ENCODE measurements around the gene SLC25A14.
"Not testable (repeated sequence)": the region's sequence is repeated elsewhere in the genome, so short reads cannot be mapped to it uniquely, and the experiment has no call there.

The SLC25A14 gene

GRCh38 chrX:130340271-130340670, 552 bp downstream of the SLC25A14 start:
- peak overlapping the region; percentile 59 for H3K27ac ChIP-seq
- no peak for TF ChIP-seq CTCF (conservative IDR thresholded peaks at IDR 0.05)

GRCh38 chrX:130343411-130343810, 3.7 kb downstream of the SLC25A14 start:
- no peak overlapping the region for H3K27ac ChIP-seq
- TF ChIP-seq CTCF (conservative IDR thresholded peaks at IDR 0.05), result no peak

DNA sequence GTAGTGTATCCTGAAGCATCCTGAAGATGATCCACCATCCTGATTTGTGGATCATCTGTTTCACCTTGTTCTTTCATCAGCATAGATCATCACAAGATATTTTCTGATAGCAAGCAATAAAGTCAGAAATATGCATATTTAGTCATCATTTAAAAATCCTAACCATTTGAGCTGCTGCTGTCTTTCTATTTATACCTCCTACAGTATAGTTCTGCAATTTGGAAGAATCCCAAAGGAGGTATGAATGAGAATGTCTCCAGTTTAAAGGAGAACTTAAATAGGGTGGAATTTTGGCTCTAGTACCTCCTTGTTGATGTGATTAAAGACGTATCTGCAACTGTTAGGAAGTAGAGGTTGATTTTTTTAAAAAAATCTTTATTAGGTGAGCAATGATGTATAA, 7.6 kb downstream of the SLC25A14 start:
- no peak for TF ChIP-seq CTCF (conservative IDR thresholded peaks at IDR 0.05)
- H3K27ac ChIP-seq, result no peak overlapping the region

GRCh38 chrX:130351567-130351966, 11.8 kb downstream of the SLC25A14 start:
- TF ChIP-seq CTCF (conservative IDR thresholded peaks at IDR 0.05), result no peak

GRCh38 chrX:130352050-130352449, 12.3 kb downstream of the SLC25A14 start:
- H3K27ac ChIP-seq, result not testable (repeated sequence)

More at GRCh38 chrX:130351567-130351966, 11.8 kb downstream of the SLC25A14 start:
- no peak overlapping the region for H3K27ac ChIP-seq

DNA sequence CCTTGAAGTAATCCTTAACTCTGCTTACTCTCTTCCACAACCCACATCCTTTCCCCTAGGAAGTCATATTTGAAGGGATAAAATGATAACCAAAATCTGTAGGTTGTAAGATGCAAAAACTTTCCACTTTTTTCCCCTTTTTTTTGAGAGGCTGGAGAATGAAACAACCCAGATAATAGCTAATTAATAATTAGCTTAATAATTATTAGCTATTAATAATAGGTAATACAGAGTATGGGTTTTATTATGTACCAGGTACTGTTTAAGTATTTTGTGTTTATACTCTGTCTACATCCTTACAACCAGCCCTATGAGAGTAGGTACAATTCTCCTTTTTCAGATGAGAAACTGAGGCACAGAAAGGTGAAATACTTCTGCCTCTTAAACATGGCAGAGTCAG, 36.4 kb downstream of the SLC25A14 start:
- no peak for TF ChIP-seq CTCF (conservative IDR thresholded peaks at IDR 0.05)
- H3K27ac ChIP-seq, result no peak overlapping the region

DNA sequence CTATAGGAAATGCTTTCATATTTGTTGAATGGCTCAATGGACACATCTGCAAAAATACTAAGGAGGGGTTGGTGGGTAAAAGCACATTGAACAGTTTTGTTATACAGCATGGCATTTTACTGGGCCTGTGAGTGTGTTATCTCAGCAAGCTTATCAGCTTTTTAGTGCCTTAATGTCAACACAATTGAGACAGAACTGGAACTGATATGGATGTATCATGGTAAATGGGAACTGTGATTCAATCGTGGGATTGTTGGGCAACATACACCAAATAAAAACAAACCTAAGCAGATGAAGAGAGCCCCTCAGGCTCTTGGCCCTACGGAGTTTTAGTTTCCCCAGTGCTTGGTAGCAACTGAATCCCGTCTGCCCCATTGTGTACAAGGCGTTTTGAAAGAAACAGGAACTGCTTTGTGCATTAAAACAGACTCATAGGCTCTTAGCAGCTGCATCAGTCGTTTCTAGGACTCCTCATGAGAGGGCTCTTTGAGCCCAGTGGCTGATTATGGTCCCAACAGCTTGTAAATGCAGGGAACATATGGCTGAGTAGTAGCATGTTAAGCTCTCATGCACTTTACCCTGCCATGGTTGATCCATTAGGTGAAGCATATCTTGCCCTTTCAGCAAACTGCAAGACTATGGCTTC, 38.4 kb downstream of the SLC25A14 start:
- H3K27ac ChIP-seq, result no peak overlapping the region
- no peak for TF ChIP-seq CTCF (conservative IDR thresholded peaks at IDR 0.05)

GRCh38 chrX:130385520-130385919, 45.8 kb downstream of the SLC25A14 start, which contains the start of gene GPR119:
TSS of gene GPR119 (minus strand) at chrX:130385674. CDS start at chrX:130385447, 227 bp downstream.
- no peak within 1 kb of the TSS for H3K27ac ChIP-seq
- TF ChIP-seq CTCF (conservative IDR thresholded peaks at IDR 0.05), result no peak
